ENCODE measurements around the gene NR2E3. TPM values are rescaled to one million over a fixed set of nuclear protein-coding genes. Genes with fewer than 3 reads are reported as not detected.

NR2E3 gene
- total and polyA plus RNA-seq, 2 of the 13 experiments (the other 11 are each of a cell fraction or from before 2014, with no cell fraction given): not detected

GRCh38 chr15:71781179-71781964 lies 29.0 kb upstream of the NR2E3 start:
- TF ChIP-seq GATA4 (IDR thresholded peaks at IDR 0.05; ENCODE audit: borderline replicate concordance, low read depth) (no peak), FOXA1 (IDR thresholded peaks at IDR 0.05) (no peak), FOXA1 (CRISPR knock-in tag; IDR thresholded peaks at IDR 0.05) (no peak), CBFB (CRISPR knock-in tag; IDR thresholded peaks at IDR 0.05) (no peak), JUND (CRISPR knock-in tag; IDR thresholded peaks at IDR 0.05) (no peak), ZFP82 (CRISPR knock-in tag; IDR thresholded peaks at IDR 0.05; ENCODE audit: borderline replicate concordance) (no peak), CHD4 (IDR thresholded peaks at IDR 0.05; ENCODE audit: borderline replicate concordance, low read length) (no peak), PLRG1 (conservative IDR thresholded peaks at IDR 0.05) (no peak), SYNCRIP (IDR thresholded peaks at IDR 0.05; ENCODE audit: insufficient read depth, low read depth, low read length) (no peak), SPEN (CRISPR knock-in tag; IDR thresholded peaks at IDR 0.05; ENCODE audit: low read depth) (no peak), ZNF776 (CRISPR knock-in tag; IDR thresholded peaks at IDR 0.05) (no peak), SMARCE1 (IDR thresholded peaks at IDR 0.05; ENCODE audit: borderline replicate concordance) (no peak), MTF2 (CRISPR knock-in tag; IDR thresholded peaks at IDR 0.05; ENCODE audit: borderline replicate concordance) (no peak), MLXIP (CRISPR knock-in tag; IDR thresholded peaks at IDR 0.05; ENCODE audit: borderline replicate concordance) (no peak), USF2 (IDR thresholded peaks at IDR 0.05; ENCODE audit: low read depth, low read length) (no peak), USF2 (CRISPR knock-in tag; IDR thresholded peaks at IDR 0.05; ENCODE audit: borderline replicate concordance) (no peak), ZBTB33 (CRISPR knock-in tag; IDR thresholded peaks at IDR 0.05) (no peak), ZNF879 (CRISPR knock-in tag; IDR thresholded peaks at IDR 0.05) (no peak), HMG20A (CRISPR knock-in tag; IDR thresholded peaks at IDR 0.05; ENCODE audit: borderline replicate concordance) (no peak), ZNF709 (CRISPR knock-in tag; IDR thresholded peaks at IDR 0.05) (no peak)
- Histone ChIP-seq H3K9me3 (ENCODE audit: low read length) (no peaks in the 10 kb centered on the region), H3K27ac (ENCODE audit: extremely low read length, insufficient read depth, low read length) (no peak overlapping the region), H3K36me3 (replicated peaks in 1 of 2; ENCODE audit: control insufficient read depth in 1 of 2, insufficient read depth in 2 of 2, low read length in 2 of 2) (no peaks in the 10 kb centered on the region), H3K9ac (ENCODE audit: insufficient read depth, low read depth, low read length) (no peak overlapping the region), H3K4me2 (ENCODE audit: low read depth, low read length) (no peak overlapping the region), H3K79me2 (ENCODE audit: insufficient read depth, low read length) (no peaks in the 10 kb centered on the region), H2AFZ (ENCODE audit: low read length) (no peak overlapping the region), H4K20me1 (ENCODE audit: insufficient read depth, low read length) (no peaks in the 10 kb centered on the region), H3K4me3 (replicated peaks in 1 of 3; ENCODE audit: insufficient read depth in 1 of 3, low read depth in 2 of 3, low read length in 3 of 3) (no peak overlapping the region), H3K4me1 (ENCODE audit: insufficient read depth, low read length) (no peaks in the 10 kb centered on the region), H3K27me3 (ENCODE audit: control insufficient read depth in 1 of 2, insufficient read depth in 2 of 2, low read length in 2 of 2) (peaks cover 5 to 23% of the 10 kb centered on the region in 2 experiments; a peak in 3 of 5 replicates)
- FAIRE-seq: no peak
- no peak for DNase-seq (ENCODE audit: low spot score)
- CTCF ChIA-PET (ENCODE audit: low intra/inter-chr PET ratio, low total read pairs): interaction anchor here (2.0 kb wide), 1 partner anchor 37 kb away, joined by 7 read pairs; no protein-coding TSS in a partner anchor
- in situ Hi-C loops (cut with HindIII; ENCODE audit: extremely low pct_ligation_motif_present, low pct_unique_long_range_greater_than_20kb): no loop called here
- POLR2A ChIA-PET: no interaction called here
- WGBS (ENCODE audit: low lambda C conversion rate): 9% methylated on average over 8 of the region's 9 CpGs
- no peak for ATAC-seq
- intact Hi-C loops (cut with micrococcal nuclease; ENCODE audit: unreplicated experiment): no loop called here
- no TSS peak for BruUV-seq (replicated peaks)

Data from HepG2 (cell line).